HepG2 (cell line): ENCODE measurements around the gene PDE4D. TPM values are rescaled to one million over a fixed set of nuclear protein-coding genes. Genes with fewer than 3 reads are reported as not detected.

Source experiments
- ATAC-seq: fragments of 200-7000 bp; cut with Tn5 transposase; 3 replicates; pipeline ENCODE4 v1.9.1; 2020; ENCODE audit warnings: mild to moderate bottlenecking, moderate library complexity
- BruUV-seq: library from RNA; stranded (reverse); fragments of 400-500 nt; replicated peaks from 2 replicates; lab custom pipeline; 2021; lab: Mats Ljungman, UMichigan
- CTCF ChIA-PET: fragments of 300-600 bp; formaldehyde crosslinking; extraction: SDS; loops from one replicate; lab custom pipeline; 2021; ENCODE audit warnings: low total read pairs, inconsistent platforms, low intra/inter-chr PET ratio; lab: Yijun Ruan, JAX
- POLR2A ChIA-PET: fragments of 350-600 bp; sonication (Branson Sonifier 250); formaldehyde crosslinking; loops from one replicate; lab custom pipeline; 2020; ENCODE audit warnings: antibody characterized with exemption, inconsistent platforms; lab: Yijun Ruan, JAX
- DNase-seq: peaks from one replicate; pipeline ENCODE4 v3.0.0-alpha.2; 2015; ENCODE audit warnings: low spot score
- FAIRE-seq: peaks from 3 replicates; lab custom pipeline; 2011; peaks lifted over from hg19 to GRCh38; lab: Jason Lieb, UNC
- H2AFZ ChIP-seq: one replicate; pipeline ENCODE4 v1.6.1; 2011; ENCODE audit warnings: low read length, inconsistent platforms
- H3K27ac ChIP-seq: fragments of 300-600 bp; 3 replicates; pipeline ENCODE4 v1.8.0; 2011; ENCODE audit warnings: mixed run types, mild to moderate bottlenecking, mixed read lengths, low read length, inconsistent platforms; ENCODE audit not compliant: insufficient read depth; ENCODE audit errors: extremely low read length
- H3K27me3 ChIP-seq, 2 experiments: fragments of 200-600 bp in 1 of 2; 2 replicates in 1 of 2; 3 replicates in 1 of 2; pipeline versions ENCODE4 v1.6.0 to v1.8.0; 2011; ENCODE audit warnings: low read length in 2 of 2, mild to moderate bottlenecking in 2 of 2, moderate library complexity in 2 of 2, inconsistent platforms in 1 of 2; ENCODE audit not compliant: insufficient read depth in 2 of 2, control insufficient read depth in 1 of 2
- H3K36me3 ChIP-seq, 2 experiments: fragments of 200-600 bp in 1 of 2; replicated peaks in 1 of 2; 2 replicates in 1 of 2; 3 replicates in 1 of 2; pipeline versions ENCODE4 v1.5.1 to v1.8.0; 2011; ENCODE audit warnings: low read length in 2 of 2, inconsistent platforms in 1 of 2; ENCODE audit not compliant: insufficient read depth in 2 of 2, control insufficient read depth in 1 of 2
- H3K4me1 ChIP-seq: 2 replicates; pipeline ENCODE4 v1.5.1; 2012; ENCODE audit warnings: low read length, inconsistent platforms; ENCODE audit not compliant: insufficient read depth
- H3K4me2 ChIP-seq: 2 replicates; pipeline ENCODE4 v1.6.0; 2011; ENCODE audit warnings: low read depth, low read length, inconsistent platforms
- H3K4me3 ChIP-seq, 3 experiments: fragments of 200-600 bp in 1 of 3; sonication (generic), shearing (Covaris generic) in 1 of 3; replicated peaks in 1 of 3; 2 replicates each; pipeline ENCODE4 v1.5.1; 2011 to 2016; ENCODE audit warnings: low read length in 3 of 3, inconsistent platforms in 2 of 3, low read depth in 2 of 3, mild to moderate bottlenecking in 2 of 3, control low read depth in 1 of 3, mixed read lengths in 1 of 3; ENCODE audit not compliant: insufficient read depth in 1 of 3
- H3K79me2 ChIP-seq: one replicate; pipeline ENCODE4 v1.6.1; 2011; ENCODE audit warnings: low read length, inconsistent platforms; ENCODE audit not compliant: insufficient read depth
- H3K9ac ChIP-seq: 2 replicates; pipeline ENCODE4 v1.6.0; 2011; ENCODE audit warnings: mild to moderate bottlenecking, low read depth, low read length, inconsistent platforms; ENCODE audit not compliant: insufficient read depth
- H3K9me3 ChIP-seq: 2 replicates; pipeline ENCODE4 v1.5.1; 2012; ENCODE audit warnings: mild to moderate bottlenecking, low read length
- H4K20me1 ChIP-seq: 2 replicates; pipeline ENCODE4 v1.6.0; 2011; ENCODE audit warnings: inconsistent platforms, mild to moderate bottlenecking, low read length, moderate library complexity; ENCODE audit not compliant: insufficient read depth
- CBX5 ChIP-seq: sonication (generic); formaldehyde crosslinking; IDR thresholded peaks from 2 replicates; pipeline ENCODE4 v1.4.0; 2020; ENCODE audit warnings: missing genetic modification reagents, borderline replicate concordance
- CHCHD3 ChIP-seq: sonication (generic); formaldehyde crosslinking; IDR thresholded peaks from 2 replicates; pipeline ENCODE4 v1.8.0; 2022; ENCODE audit warnings: mild to moderate bottlenecking, missing genetic modification reagents, moderate library complexity
- GLMP ChIP-seq: sonication (generic); formaldehyde crosslinking; IDR thresholded peaks from 2 replicates; pipeline ENCODE4 v1.9.0; 2021; ENCODE audit warnings: missing genetic modification reagents, mild to moderate bottlenecking, borderline replicate concordance
- HNRNPUL1 ChIP-seq: fragments of 200-400 bp; formaldehyde crosslinking; IDR thresholded peaks from 2 replicates; pipeline ENCODE4 v1.6.1; 2017; ENCODE audit warnings: low read depth, mild to moderate bottlenecking, low read length, moderate library complexity
- HOXA3 ChIP-seq: sonication (generic); formaldehyde crosslinking; IDR thresholded peaks from 2 replicates; pipeline ENCODE4 v1.5.0; 2020; ENCODE audit warnings: missing genetic modification reagents
- IRF2 ChIP-seq: IDR thresholded peaks from 2 replicates; pipeline ENCODE4 v1.6.1; 2018; ENCODE audit warnings: missing genetic modification reagents, missing compliant biosample characterization
- IRX3 ChIP-seq: sonication (generic); formaldehyde crosslinking; IDR thresholded peaks from 2 replicates; pipeline ENCODE4 v1.8.1; 2023; ENCODE audit warnings: mild to moderate bottlenecking, low read depth, missing genetic modification reagents, borderline replicate concordance
- KLF13 ChIP-seq: sonication (generic); formaldehyde crosslinking; IDR thresholded peaks from 2 replicates; pipeline ENCODE4 v1.4.0; 2020; ENCODE audit warnings: mild to moderate bottlenecking, missing genetic modification reagents
- NCOA5 ChIP-seq: sonication (generic); formaldehyde crosslinking; IDR thresholded peaks from 2 replicates; pipeline ENCODE4 v1.4.0; 2020; ENCODE audit warnings: missing genetic modification reagents
- POLR2AphosphoS5 ChIP-seq: IDR thresholded peaks from 2 replicates; pipeline ENCODE4 v1.6.1; 2012; ENCODE audit warnings: low read depth, low read length
- RFXANK ChIP-seq: IDR thresholded peaks from 2 replicates; pipeline ENCODE4 v1.6.1; 2016
- SMYD3 ChIP-seq: sonication (generic); formaldehyde crosslinking; IDR thresholded peaks from 2 replicates; pipeline ENCODE4 v1.8.1; 2023; ENCODE audit warnings: mild to moderate bottlenecking, missing genetic modification reagents
- TCF7 ChIP-seq: sonication (generic); IDR thresholded peaks from 2 replicates; pipeline ENCODE4 v1.6.1; 2016; ENCODE audit warnings: antibody characterized with exemption, low read depth
- WGBS: methylation state at CpG from one replicate; pipeline ENCODE4 v1.1.6; 2017; ENCODE audit warnings: low lambda C conversion rate; 5-methylcytosine and 5-hydroxymethylcytosine counted together
- in situ Hi-C: cut with HindIII; loops from 2 replicates; pipeline ENCODE4 v1.10.0; 2017; ENCODE audit warnings: low pct_unique_long_range_greater_than_20kb; ENCODE audit not compliant: extremely low pct_ligation_motif_present
- intact Hi-C: fragments of 100-400 bp; cut with micrococcal nuclease; formaldehyde crosslinking; loops from one replicate; pipeline ENCODE4 v1.10.0; 2022; ENCODE audit not compliant: unreplicated experiment
- polyA plus RNA-seq, 8 experiments: library from polyadenylated mRNA; depleted of rRNA in 3 of 8; stranded (reverse) in 7 of 8; unstranded in 1 of 8; fragments of >200 nt; fragmentation: Illumina TruSeq in 4 of 8; extraction: Trizol in 4 of 8; gene quantifications; 2 replicates each; pipeline versions ENCODE4 v1.2.1 to v1.2.3, GENCODE V29; 2011 to 2016; ENCODE audit warnings: low read depth in 4 of 8, missing spikeins in 1 of 8, mixed read lengths in 1 of 8; ENCODE audit not compliant: insufficient read depth in 1 of 8
- total RNA-seq, 5 experiments: library from RNA; depleted of rRNA; stranded (reverse); fragments of >200 nt; fragmentation: Illumina TruSeq; extraction: Trizol; gene quantifications; 2 replicates each; pipeline ENCODE4 v1.2.3, GENCODE V29; 2016; ENCODE audit warnings: low read depth in 1 of 5

The PDE4D gene
- total and polyA plus RNA-seq, 2 of the 13 experiments (the other 11 are each of a cell fraction or from before 2014, with no cell fraction given), result 7.0 to 12.2 TPM

- no peak for FAIRE-seq
- in situ Hi-C loops (no loop called here), intact Hi-C loops (no loop called here)
- no peak overlapping the region for H3K4me2 ChIP-seq
- CTCF ChIA-PET, result no interaction called here
- no peak overlapping the region for H3K27ac ChIP-seq
- no peak for TF ChIP-seq HOXA3 (CRISPR knock-in tag)
- TF ChIP-seq TCF7, result no peak
- no peak for TF ChIP-seq IRX3 (CRISPR knock-in tag)
- TF ChIP-seq IRF2 (CRISPR knock-in tag), result no peak
- TF ChIP-seq HNRNPUL1, result no peak
- TF ChIP-seq SMYD3, result no peak
- no peak for TF ChIP-seq POLR2AphosphoS5
- TF ChIP-seq KLF13, result no peak
- TF ChIP-seq RFXANK, result no peak
- TF ChIP-seq GLMP, result no peak
- TF ChIP-seq CBX5 (CRISPR knock-in tag), result no peak
- no peak for TF ChIP-seq CHCHD3 (CRISPR knock-in tag)
- TF ChIP-seq NCOA5 (CRISPR knock-in tag), result no peak
- no TSS peak for BruUV-seq
- H3K36me3 ChIP-seq, result no peaks in the 10 kb centered on the region
- H3K4me1 ChIP-seq, result peaks cover 60% of the 10 kb centered on the region
- no peak for DNase-seq
- ATAC-seq, result no peak
- no peak overlapping the region for H3K9ac ChIP-seq
- no peaks in the 10 kb centered on the region for H4K20me1 ChIP-seq
- no peak overlapping the region for H2AFZ ChIP-seq
- no peaks in the 10 kb centered on the region for H3K79me2 ChIP-seq
- H3K9me3 ChIP-seq, result no peaks in the 10 kb centered on the region
- no peaks in the 10 kb centered on the region for H3K27me3 ChIP-seq
- H3K4me3 ChIP-seq, result no peak overlapping the region
- POLR2A ChIA-PET, result no interaction called here
- WGBS, result 56% methylated on average over 2 of the region's 2 CpGs
These were observed 829.2 kb downstream of the PDE4D start for GRCh38 chr5:59064293-59064692.
